Naive thymus-derived CD4-positive, alpha-beta T cell (primary cell): ENCODE results near the gene PDXP. TPM values are rescaled to one million over a fixed set of nuclear protein-coding genes. Genes with fewer than 3 reads are reported as not detected.
"Not testable (repeated sequence)": the region's sequence is repeated elsewhere in the genome, so short reads cannot be mapped to it uniquely, and the experiment has no call there.

Experiments used
- ATAC-seq: fragments of 150-1000 bp; cut with Tn5 transposase; 2 replicates; pipeline ENCODE4 v1.10.0; 2021; ENCODE audit warnings: mild to moderate bottlenecking, moderate library complexity
- CTCF ChIA-PET: fragments of 350-600 bp; sonication (Branson Sonifier 250); formaldehyde crosslinking; loops from one replicate; lab custom pipeline; 2021; ENCODE audit warnings: antibody characterized with exemption; lab: Charles Lee
- POLR2A ChIA-PET: fragments of 350-600 bp; sonication (Branson Sonifier 250); formaldehyde crosslinking; loops from one replicate; lab custom pipeline; 2021; ENCODE audit warnings: antibody characterized with exemption, inconsistent platforms; lab: Charles Lee
- DNase-seq, 9 donors: peaks; one replicate each; pipeline versions ENCODE4 v3.0.0 to v3.0.0-alpha.2; 2020 to 2022; ENCODE audit warnings: mixed read lengths in 1 of 9
- H3K27ac ChIP-seq: one replicate; pipeline ENCODE4 v1.7.0; 2013; ENCODE audit warnings: mild to moderate bottlenecking, low read depth, low read length, moderate library complexity
- H3K27me3 ChIP-seq, 2 donors: one replicate each; pipeline ENCODE4 v1.7.0; 2013; ENCODE audit warnings: low read length in 2 of 2, mild to moderate bottlenecking in 2 of 2, moderate library complexity in 2 of 2; ENCODE audit not compliant: control insufficient read depth in 2 of 2, insufficient read depth in 2 of 2
- H3K36me3 ChIP-seq, 3 experiments: 1 replicate in 2 of 3; 2 replicates in 1 of 3; pipeline ENCODE4 v1.7.0; 2013; ENCODE audit warnings: low read length in 3 of 3, mild to moderate bottlenecking in 3 of 3, moderate library complexity in 1 of 3; ENCODE audit not compliant: insufficient read depth in 3 of 3, control insufficient read depth in 2 of 3
- H3K4me1 ChIP-seq, 2 donors: one replicate each; pipeline ENCODE4 v1.7.0; 2013; ENCODE audit warnings: low read length in 2 of 2, mild to moderate bottlenecking in 2 of 2, moderate library complexity in 1 of 2; ENCODE audit not compliant: control insufficient read depth in 2 of 2, insufficient read depth in 2 of 2
- H3K4me3 ChIP-seq: 2 replicates; pipeline ENCODE4 v1.7.0; 2013; ENCODE audit warnings: mild to moderate bottlenecking, low read length
- H3K9me3 ChIP-seq, 3 experiments: 1 replicate in 2 of 3; 2 replicates in 1 of 3; pipeline ENCODE4 v1.7.0; 2013; ENCODE audit warnings: low read length in 3 of 3; ENCODE audit not compliant: control insufficient read depth in 2 of 3
- H3K27ac Mint-ChIP-seq, 9 donors: one replicate each; pipeline ENCODE4 v1.8.0; 2020 to 2022; ENCODE audit warnings: mixed read lengths in 9 of 9, mild to moderate bottlenecking in 8 of 9, moderate library complexity in 5 of 9, inconsistent platforms in 2 of 9
- H3K27me3 Mint-ChIP-seq, 5 donors: one replicate each; pipeline ENCODE4 v1.8.0; 2021 to 2022; ENCODE audit warnings: mixed read lengths in 5 of 5, mild to moderate bottlenecking in 1 of 5
- H3K36me3 Mint-ChIP-seq, 5 donors: one replicate each; pipeline ENCODE4 v1.8.0; 2020 to 2022; ENCODE audit warnings: mixed read lengths in 5 of 5, mild to moderate bottlenecking in 3 of 5, inconsistent platforms in 1 of 5
- H3K4me1 Mint-ChIP-seq, 7 donors: one replicate each; pipeline ENCODE4 v1.8.0; 2020 to 2022; ENCODE audit warnings: mixed read lengths in 7 of 7, mild to moderate bottlenecking in 3 of 7, inconsistent platforms in 1 of 7
- H3K4me3 Mint-ChIP-seq, 10 donors: one replicate each; pipeline ENCODE4 v1.8.0; 2020 to 2022; ENCODE audit warnings: mild to moderate bottlenecking in 10 of 10, mixed read lengths in 10 of 10, moderate library complexity in 6 of 10, inconsistent platforms in 2 of 10
- H3K9me3 Mint-ChIP-seq, 11 donors: one replicate each; pipeline ENCODE4 v1.8.0; 2020 to 2022; ENCODE audit warnings: mixed read lengths in 11 of 11, mild to moderate bottlenecking in 4 of 11, inconsistent platforms in 1 of 11, moderate library complexity in 1 of 11
- intact Hi-C, 2 donors: fragments of 100-400 bp; cut with micrococcal nuclease; formaldehyde crosslinking; loops; one replicate each; pipeline ENCODE4 v1.15.1; 2023
- polyA plus RNA-seq, 2 donors: library from polyadenylated mRNA; unstranded; fragments of 300-500 nt; fragmentation: Illumina TruSeq; gene quantifications; one replicate each; pipeline ENCODE4 v1.2.3, GENCODE V29; 2021
- total RNA-seq, 6 experiments: library from RNA in 5 of 6; stranded (reverse) in 5 of 6; gene quantifications; 1 replicate in 5 of 6; 2 replicates in 1 of 6; pipeline ENCODE4 v1.2.3 and lab custom pipeline; 2021 to 2026

Gene PDXP, protein sequence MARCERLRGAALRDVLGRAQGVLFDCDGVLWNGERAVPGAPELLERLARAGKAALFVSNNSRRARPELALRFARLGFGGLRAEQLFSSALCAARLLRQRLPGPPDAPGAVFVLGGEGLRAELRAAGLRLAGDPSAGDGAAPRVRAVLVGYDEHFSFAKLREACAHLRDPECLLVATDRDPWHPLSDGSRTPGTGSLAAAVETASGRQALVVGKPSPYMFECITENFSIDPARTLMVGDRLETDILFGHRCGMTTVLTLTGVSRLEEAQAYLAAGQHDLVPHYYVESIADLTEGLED
- total RNA-seq (10 to 100 TPM in 1 of 5 experiments, 1 to 10 TPM in 4; 3.9 to 27.4 (median 7.5) TPM), polyA plus RNA-seq (1 to 10 TPM; 1.9 to 3.6 TPM), total RNA-seq (lab: John Stamatoyannopoulos, UW) (1.2 reads per million)

GRCh38 chr22:37658133-37659065, at the start of gene PDXP:
Gene PDXP, plus strand, starts transcription at chr22:37658723. Its CDS starts 60 bp downstream, at chr22:37658783.
- no peaks in the 10 kb centered on the region for H3K9me3 Mint-ChIP-seq
- Histone ChIP-seq H3K4me1 (peaks cover 23 to 26% of the 10 kb centered on the region in 2 donors), H3K4me3 (peak within 1 kb of the TSS; percentile 60), H3K27me3 (no peaks in the 10 kb centered on the region), H3K36me3 (peaks cover 0 to 14% (median 6%) of the 10 kb centered on the region in 3 experiments), H3K9me3 (no peaks in the 10 kb centered on the region), H3K27ac (peak within 1 kb of the TSS; percentile 75)
- no peaks in the 10 kb centered on the region for H3K27me3 Mint-ChIP-seq
- ChIA-PET CTCF (interaction anchor here (0.6 to 5.4 kb wide), 22 partner anchors 10 to 959 kb away, joined by 3 to 36 read pairs (median 3); partner anchors contain the start of genes GGA1 and NOL12), POLR2A (interaction anchor here (0.8 to 6.4 kb wide), 17 partner anchors 8 to 174 kb away, joined by 3 to 142 read pairs (median 7); partner anchors contain the start of genes GGA1, LGALS1, NOL12 and SH3BP1)
- intact Hi-C loops = loop anchor here (1.0 to 10.0 kb wide), 8 partner anchors 15 to 186 kb away; partner anchors contain the start of genes SH3BP1 (in 2 of the 2), ANKRD54 (in 1 of the 2), EIF3L (in 1 of the 2) and GGA1 (in 1 of the 2)
- peak within 1 kb of the TSS; percentile 85 to 95 (median 89) for H3K4me3 Mint-ChIP-seq
- H3K36me3 Mint-ChIP-seq = peaks cover 0 to 5% (median 0%) of the 10 kb centered on the region in 5 donors
- ATAC-seq (peak; percentile 96), DNase-seq (peak; percentile 95 to 99 (median 98))
- peaks cover 27 to 45% (median 41%) of the 10 kb centered on the region in 7 donors for H3K4me1 Mint-ChIP-seq
- peak within 1 kb of the TSS; percentile 82 to 98 (median 91) for H3K27ac Mint-ChIP-seq

- intact Hi-C loops = loop anchor here (2.0 to 10.0 kb wide), 9 partner anchors 138 to 1263 kb away; partner anchors contain the start of genes RAC2 (in 2 of the 2), CBX6 (in 1 of the 2), EIF3D (in 1 of the 2) and EIF3L (in 1 of the 2)
- peaks cover 0 to 2% (median 0%) of the 10 kb centered on the region in 11 donors for H3K9me3 Mint-ChIP-seq
- POLR2A ChIA-PET = interaction anchor here (0.5 to 5.6 kb wide), 19 partner anchors 8 to 344 kb away, joined by 3 to 74 read pairs (median 12); partner anchors contain the start of genes ANKRD54, LGALS1, MFNG and NOL12
- no peaks in the 10 kb centered on the region for H3K9me3 ChIP-seq
- H3K4me1 Mint-ChIP-seq = peaks cover 29 to 65% (median 51%) of the 10 kb centered on the region in 7 donors
- peak overlapping the region; percentile 81 for H3K4me3 ChIP-seq
- peaks cover 41% of the 10 kb centered on the region in 2 donors for H3K4me1 ChIP-seq
- DNase-seq (peak in 2 of 9 donors; percentile 49), ATAC-seq (no peak)
- H3K4me3 Mint-ChIP-seq = peak overlapping the region; percentile 87 to 97 (median 93)
- CTCF ChIA-PET = interaction anchor here (0.6 to 6.0 kb wide), 9 partner anchors 12 to 123 kb away, joined by 3 to 36 read pairs (median 8); partner anchors contain the start of genes MFNG and NOL12
- H3K36me3 ChIP-seq = peaks cover 0 to 14% (median 0%) of the 10 kb centered on the region in 3 experiments
- H3K27me3 Mint-ChIP-seq = peaks cover 0 to 2% (median 0%) of the 10 kb centered on the region in 5 donors
- peak overlapping the region; percentile 85 for H3K27ac ChIP-seq
- peak overlapping the region; percentile 80 to 98 (median 93) for H3K27ac Mint-ChIP-seq
- H3K27me3 ChIP-seq = no peaks in the 10 kb centered on the region
- peaks cover 0 to 2% (median 0%) of the 10 kb centered on the region in 5 donors for H3K36me3 Mint-ChIP-seq
Observed at GRCh38 chr22:37609240-37610152, 49.0 kb upstream of the PDXP start.

- H3K9me3 Mint-ChIP-seq, intact Hi-C loops, H3K36me3 Mint-ChIP-seq, DNase-seq, H3K27me3 Mint-ChIP-seq, ATAC-seq, H3K9me3 ChIP-seq, H3K27me3 ChIP-seq: not testable (repeated sequence)
- Histone ChIP-seq H3K4me3 (peak overlapping the region; percentile 81), H3K4me1 (peaks cover 35 to 38% of the 10 kb centered on the region in 2 donors), H3K27ac (peak overlapping the region; percentile 85), H3K36me3 (peaks cover 0 to 19% (median 0%) of the 10 kb centered on the region in 3 experiments)
- Mint-ChIP-seq H3K27ac (peak overlapping the region; percentile 60 to 98 (median 90)), H3K4me3 (peak overlapping the region; percentile 42 to 97 (median 92)), H3K4me1 (peaks cover 25 to 59% (median 47%) of the 10 kb centered on the region in 7 donors)
- POLR2A ChIA-PET = interaction anchor here (0.5 to 5.6 kb wide), 9 partner anchors 8 to 125 kb away, joined by 3 to 74 read pairs (median 19); partner anchors contain the start of genes NOL12, PDXP and SH3BP1
- CTCF ChIA-PET = interaction anchor here (0.6 to 6.0 kb wide), 5 partner anchors 17 to 76 kb away, joined by 3 to 36 read pairs (median 10); partner anchors contain the start of gene NOL12
Observed at GRCh38 chr22:37610153-37610475, 48.4 kb upstream of the PDXP start.

- H3K4me1 Mint-ChIP-seq = peaks cover 20 to 54% (median 42%) of the 10 kb centered on the region in 7 donors
- peaks cover 0 to 3% (median 0%) of the 10 kb centered on the region in 5 donors for H3K36me3 Mint-ChIP-seq
- DNase-seq = no peak
- H3K27me3 Mint-ChIP-seq = no peaks in the 10 kb centered on the region
- peak overlapping the region in 8 of 9 donors; percentile 59 to 98 (median 92) for H3K27ac Mint-ChIP-seq
- H3K9me3 Mint-ChIP-seq = no peaks in the 10 kb centered on the region
- H3K4me1 ChIP-seq = peaks cover 30 to 33% of the 10 kb centered on the region in 2 donors
- ChIA-PET POLR2A (interaction anchor here (0.5 to 5.6 kb wide), 7 partner anchors 7 to 126 kb away, joined by 3 to 74 read pairs (median 4); partner anchors contain the start of gene SH3BP1), CTCF (interaction anchor here (0.9 to 6.0 kb wide), 7 partner anchors 13 to 75 kb away, joined by 3 to 36 read pairs (median 5); partner anchors contain the start of gene NOL12)
- peak overlapping the region in 9 of 10 donors; percentile 25 to 97 (median 88) for H3K4me3 Mint-ChIP-seq
- H3K4me3 ChIP-seq = no peak overlapping the region
- H3K9me3 ChIP-seq = no peaks in the 10 kb centered on the region
- no peak for ATAC-seq
- intact Hi-C loops = no loop called here
- H3K36me3 ChIP-seq = peaks cover 0 to 19% (median 0%) of the 10 kb centered on the region in 3 experiments
- H3K27ac ChIP-seq = peak overlapping the region; percentile 85
- H3K27me3 ChIP-seq = no peaks in the 10 kb centered on the region
Observed at GRCh38 chr22:37610480-37611129, 47.9 kb upstream of the PDXP start.

- peak overlapping the region in 8 of 9 donors; percentile 25 to 94 (median 53) for H3K27ac Mint-ChIP-seq
- POLR2A ChIA-PET = interaction anchor here (0.9 kb wide), 1 partner anchor 126 kb away, joined by 3 read pairs; no protein-coding TSS in a partner anchor
Observed at GRCh38 chr22:37611207-37611606, 47.3 kb upstream of the PDXP start.

More at GRCh38 chr22:37611207-37611606, 47.3 kb upstream of the PDXP start:
- Histone ChIP-seq H3K4me1 (peaks cover 27% of the 10 kb centered on the region in 2 donors), H3K36me3 (peaks cover 0 to 22% (median 3%) of the 10 kb centered on the region in 3 experiments), H3K27ac (peak overlapping the region; percentile 10), H3K4me3 (no peak overlapping the region), H3K9me3 (no peaks in the 10 kb centered on the region), H3K27me3 (no peaks in the 10 kb centered on the region)
- Mint-ChIP-seq H3K27me3 (no peaks in the 10 kb centered on the region), H3K4me3 (peak overlapping the region in 4 of 10 donors; percentile 16 to 60 (median 34)), H3K36me3 (peaks cover 0 to 4% (median 0%) of the 10 kb centered on the region in 5 donors), H3K4me1 (peaks cover 17 to 48% (median 36%) of the 10 kb centered on the region in 7 donors), H3K9me3 (no peaks in the 10 kb centered on the region)
- CTCF ChIA-PET = interaction anchor here (0.6 to 1.7 kb wide), 5 partner anchors 12 to 72 kb away, joined by 3 to 5 read pairs (median 3); no protein-coding TSS in a partner anchor
- DNase-seq (no peak), ATAC-seq (no peak)
- intact Hi-C loops = no loop called here
